HPDE6-E6E7 (cell line): ENCODE data around the gene TRAK1.

Experiments used
- DNase-seq: peaks from one replicate; pipeline ENCODE4 v3.0.0; 2011; ENCODE audit warnings: missing footprints; ENCODE audit errors: extremely low spot score

TRAK1 gene

GRCh38 chr3:42274266-42274665 is 183.1 kb downstream of the TRAK1 start:
- no peak for DNase-seq

- no peak for DNase-seq
These were observed 184.1 kb downstream of the TRAK1 start for GRCh38 chr3:42275217-42275616.
